Activated T-cell treated with anti-CD3 and anti-CD28 coated beads, Interleukin-2, amount 50 U/mL, for 72 hours (primary cell): ENCODE data around the gene CYP4F2. TPM values are rescaled to one million over a fixed set of nuclear protein-coding genes. Genes with fewer than 3 reads are reported as not detected.
"Not testable (repeated sequence)": the region's sequence is repeated elsewhere in the genome, so short reads cannot be mapped to it uniquely, and the experiment has no call there.

Experiments
- ATAC-seq, 2 donors: fragments of 150-1000 bp; cut with Tn5 transposase; replicated peaks in 1 of 2; 2 replicates each; pipeline ENCODE4 v1.10.0; 2021; ENCODE audit warnings: moderate library complexity in 2 of 2, mild to moderate bottlenecking in 1 of 2
- DNase-seq, 2 donors: peaks; one replicate each; pipeline ENCODE4 v3.0.0; 2021 to 2022; ENCODE audit warnings: mixed read lengths in 1 of 2
- H3K27ac Mint-ChIP-seq: one replicate; pipeline ENCODE4 v1.8.0; 2022; ENCODE audit warnings: mild to moderate bottlenecking, moderate library complexity, mixed read lengths
- H3K27me3 Mint-ChIP-seq: one replicate; pipeline ENCODE4 v1.8.0; 2022; ENCODE audit warnings: low read depth, mixed read lengths
- H3K36me3 Mint-ChIP-seq, 2 donors: one replicate each; pipeline ENCODE4 v1.8.0; 2022; ENCODE audit warnings: mixed read lengths in 2 of 2, mild to moderate bottlenecking in 1 of 2; ENCODE audit not compliant: insufficient read depth in 2 of 2
- H3K4me1 Mint-ChIP-seq: one replicate; pipeline ENCODE4 v1.8.0; 2022; ENCODE audit warnings: low read depth, mixed read lengths
- H3K4me3 Mint-ChIP-seq, 2 donors: one replicate each; pipeline ENCODE4 v1.8.0; 2022; ENCODE audit warnings: mild to moderate bottlenecking in 2 of 2, mixed read lengths in 2 of 2, moderate library complexity in 2 of 2
- H3K9me3 Mint-ChIP-seq, 2 donors: one replicate each; pipeline ENCODE4 v1.8.0; 2022; ENCODE audit warnings: mixed read lengths in 2 of 2
- total RNA-seq, 2 donors: library from RNA; stranded (reverse); gene quantifications; one replicate each; pipeline ENCODE4 v1.2.3, GENCODE V29; 2022

The CYP4F2 gene
- total RNA-seq, 2 donors from 2014 or later, result 0.19 TPM; not detected in 1

GRCh38 chr19:15837221-15837731, 60.6 kb downstream of the CYP4F2 start:
- H3K36me3 Mint-ChIP-seq, result peaks cover 1 to 3% of the 10 kb centered on the region in 2 donors
- H3K27ac Mint-ChIP-seq, result peak overlapping the region; percentile 96
- DNase-seq (no peak), ATAC-seq (peak in 1 of 2 donors; percentile 2)
- H3K27me3 Mint-ChIP-seq, result no peaks in the 10 kb centered on the region
- H3K4me1 Mint-ChIP-seq, result peaks cover 22% of the 10 kb centered on the region
- peak overlapping the region; percentile 90 to 93 for H3K4me3 Mint-ChIP-seq
- no peaks in the 10 kb centered on the region for H3K9me3 Mint-ChIP-seq

DNA sequence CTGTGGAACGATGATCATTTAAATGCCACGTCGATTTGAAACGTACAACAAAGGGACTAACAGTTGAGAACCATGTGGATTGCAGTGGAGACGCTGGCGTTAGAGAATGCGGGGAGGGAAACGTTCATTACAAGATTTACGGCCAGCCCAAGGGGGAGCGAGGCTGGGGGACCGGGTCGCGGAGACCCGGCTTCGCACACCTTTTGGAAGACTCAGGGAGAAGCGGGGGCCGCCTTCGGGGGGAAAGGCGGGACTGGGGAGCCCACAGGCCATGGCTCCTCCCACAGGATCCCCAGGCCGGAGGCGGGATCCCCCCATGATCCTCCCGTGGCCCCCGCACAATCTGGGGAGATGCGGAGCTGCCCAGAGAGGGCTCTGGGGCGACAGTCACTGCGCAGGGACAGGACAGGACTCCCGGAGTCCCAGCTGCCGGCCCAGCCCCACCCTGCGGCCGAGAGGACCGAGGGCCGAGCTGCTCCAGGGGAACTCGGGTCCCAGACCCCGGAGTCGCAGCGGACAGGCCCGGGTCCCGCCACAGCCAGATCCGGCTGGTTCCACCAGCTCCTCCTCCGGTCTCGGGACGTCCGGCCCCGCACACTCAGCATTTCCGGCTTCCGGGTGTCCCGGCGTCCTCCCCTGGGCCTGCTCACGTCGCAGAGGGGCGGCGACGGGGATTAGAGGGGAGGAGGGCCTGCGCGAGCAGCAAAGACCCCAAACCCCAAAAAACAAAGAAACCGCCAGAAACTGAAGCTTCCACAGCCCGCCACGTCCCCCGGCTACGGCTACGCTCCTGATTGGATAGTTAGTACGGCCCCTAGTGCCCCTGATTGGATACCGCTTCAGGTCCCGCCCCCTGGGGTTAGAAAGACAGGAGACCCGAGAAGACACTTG, 61.3 kb downstream of the CYP4F2 start:
- peak overlapping the region; percentile 96 for H3K27ac Mint-ChIP-seq
- ATAC-seq (peak; percentile 94 to 96), DNase-seq (peak; percentile 95 to 97)
- H3K27me3 Mint-ChIP-seq, result no peaks in the 10 kb centered on the region
- peak overlapping the region; percentile 90 to 93 for H3K4me3 Mint-ChIP-seq
- H3K4me1 Mint-ChIP-seq, result peaks cover 22% of the 10 kb centered on the region
- H3K9me3 Mint-ChIP-seq, result no peaks in the 10 kb centered on the region
- peaks cover 1 to 3% of the 10 kb centered on the region in 2 donors for H3K36me3 Mint-ChIP-seq

- H3K9me3 Mint-ChIP-seq, H3K36me3 Mint-ChIP-seq, H3K27me3 Mint-ChIP-seq: not testable (repeated sequence)
- peaks cover 22% of the 10 kb centered on the region for H3K4me1 Mint-ChIP-seq
- ATAC-seq (peak; percentile 22 to 36), DNase-seq (peak; percentile 36 to 44)
- peak overlapping the region; percentile 95 for H3K27ac Mint-ChIP-seq
- peak overlapping the region; percentile 90 to 93 for H3K4me3 Mint-ChIP-seq
Observed at GRCh38 chr19:15835565-15836329, 62.1 kb downstream of the CYP4F2 start.

DNA sequence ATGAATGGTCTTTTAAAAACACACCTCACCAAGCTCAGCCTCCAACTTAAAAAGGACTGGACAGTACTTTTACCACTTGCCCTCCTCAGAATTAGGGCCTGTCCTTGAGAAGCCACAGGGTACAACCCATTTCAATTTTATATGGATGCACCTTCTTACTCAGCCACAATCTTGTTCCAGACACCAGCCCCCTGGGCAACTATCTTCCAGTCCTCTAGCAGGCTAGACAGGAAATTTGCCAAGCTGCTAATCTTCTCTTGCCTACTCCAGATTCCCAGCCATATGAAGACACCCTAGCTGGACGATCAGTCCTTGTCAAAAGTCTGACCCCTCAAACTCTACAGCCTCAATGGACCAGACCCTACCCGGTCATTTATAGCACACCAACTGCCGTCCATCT, 63.6 kb downstream of the CYP4F2 start:
- peaks cover 16% of the 10 kb centered on the region for H3K4me1 Mint-ChIP-seq
- H3K27ac Mint-ChIP-seq, H3K4me3 Mint-ChIP-seq, H3K36me3 Mint-ChIP-seq, H3K9me3 Mint-ChIP-seq, ATAC-seq, DNase-seq, H3K27me3 Mint-ChIP-seq: not testable (repeated sequence)

DNA sequence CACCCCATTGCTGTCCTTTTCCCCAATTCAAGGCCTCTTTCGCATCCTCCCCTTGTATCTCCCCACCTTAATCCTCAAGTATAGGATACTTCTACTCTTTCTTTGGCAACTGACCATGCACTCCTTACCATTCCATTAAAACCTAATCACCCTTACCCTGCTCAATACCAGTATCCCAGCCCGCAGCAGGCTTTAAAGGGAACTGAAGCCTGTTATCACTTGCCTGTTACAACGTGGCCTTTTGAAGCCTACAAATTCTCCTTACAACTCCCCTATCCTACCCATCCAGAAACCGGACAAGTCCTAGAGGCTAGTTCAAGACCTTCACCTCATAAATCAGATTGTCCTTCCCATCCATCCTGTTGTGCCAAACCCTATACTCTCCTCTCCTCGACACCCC, 66.2 kb downstream of the CYP4F2 start:
- peaks cover 1 to 3% of the 10 kb centered on the region in 2 donors for H3K36me3 Mint-ChIP-seq
- no peaks in the 10 kb centered on the region for H3K27me3 Mint-ChIP-seq
- no peak for DNase-seq

GRCh38 chr19:15829786-15830185, 68.1 kb downstream of the CYP4F2 start:
- H3K36me3 Mint-ChIP-seq, result no peaks in the 10 kb centered on the region
- no peaks in the 10 kb centered on the region for H3K4me1 Mint-ChIP-seq

More for the DNA sequence above, 66.2 kb downstream of the CYP4F2 start:
- Mint-ChIP-seq H3K9me3 (no peaks in the 10 kb centered on the region), H3K27ac (no peak overlapping the region), H3K4me3 (no peak overlapping the region), H3K4me1 (peaks cover 9% of the 10 kb centered on the region)
- no peak for ATAC-seq

DNA sequence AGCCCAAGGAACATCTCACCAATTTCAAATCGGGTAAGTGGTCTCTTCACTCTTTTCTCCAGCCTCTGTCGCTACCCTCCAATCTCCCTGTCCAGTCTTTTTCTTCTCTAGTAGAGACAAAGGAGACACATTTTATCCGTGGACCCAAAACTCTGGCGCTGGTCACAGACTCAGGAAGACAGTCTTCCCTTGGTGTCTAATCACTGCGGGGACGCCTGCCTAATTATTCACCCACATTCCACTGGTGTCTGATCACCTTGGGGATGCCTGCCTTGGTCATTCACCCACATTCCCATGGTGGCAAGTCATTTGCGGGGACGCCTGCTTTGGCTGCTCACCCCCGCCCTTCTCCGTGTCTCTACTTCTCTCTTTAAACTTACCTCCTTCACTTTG, 68.6 kb downstream of the CYP4F2 start:
- Mint-ChIP-seq H3K4me3 (no peak overlapping the region), H3K27ac (no peak overlapping the region), H3K4me1 (no peaks in the 10 kb centered on the region), H3K36me3 (no peaks in the 10 kb centered on the region), H3K9me3 (no peaks in the 10 kb centered on the region), H3K27me3 (no peaks in the 10 kb centered on the region)
- ATAC-seq (no peak), DNase-seq (no peak)

More at GRCh38 chr19:15829786-15830185, 68.1 kb downstream of the CYP4F2 start:
- no peak for DNase-seq
- no peak for ATAC-seq
- no peak overlapping the region for H3K4me3 Mint-ChIP-seq
- H3K9me3 Mint-ChIP-seq, result no peaks in the 10 kb centered on the region
- no peaks in the 10 kb centered on the region for H3K27me3 Mint-ChIP-seq
- no peak overlapping the region for H3K27ac Mint-ChIP-seq

DNA sequence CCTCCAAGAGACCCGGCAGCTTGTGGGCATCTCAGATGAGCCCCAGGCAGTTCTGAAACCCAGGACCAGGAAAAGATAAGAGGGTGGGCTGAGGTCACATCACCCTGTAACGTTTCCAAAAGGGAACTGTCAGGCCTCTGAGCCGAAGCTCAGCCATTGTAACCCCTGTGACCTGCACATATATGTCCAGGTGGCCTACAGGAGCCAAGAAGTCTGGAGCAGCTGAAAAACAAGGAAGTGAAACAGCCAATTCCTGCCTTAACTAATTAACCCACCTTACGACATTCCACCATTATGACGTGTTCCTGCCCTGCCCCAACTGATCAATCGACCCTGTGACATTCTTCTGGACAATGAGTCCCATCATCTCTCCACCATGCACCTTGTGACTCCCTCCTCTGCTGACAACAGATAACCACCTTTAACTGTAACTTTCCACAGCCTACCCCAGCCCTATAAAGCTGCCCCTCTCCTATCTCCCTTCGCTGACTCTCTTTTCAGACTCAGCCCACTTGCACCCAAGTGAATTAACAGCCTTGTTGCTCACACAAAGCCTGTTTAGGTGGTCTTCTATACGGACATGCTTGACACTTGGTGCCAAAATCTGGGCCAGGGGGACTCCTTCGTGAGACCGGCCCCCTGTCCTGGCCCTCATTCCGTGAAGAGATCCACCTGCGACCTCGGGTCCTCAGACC, 69.1 kb downstream of the CYP4F2 start:
- H3K4me3 Mint-ChIP-seq, H3K36me3 Mint-ChIP-seq, ATAC-seq, DNase-seq, H3K4me1 Mint-ChIP-seq, H3K27me3 Mint-ChIP-seq, H3K27ac Mint-ChIP-seq, H3K9me3 Mint-ChIP-seq: not testable (repeated sequence)

DNA sequence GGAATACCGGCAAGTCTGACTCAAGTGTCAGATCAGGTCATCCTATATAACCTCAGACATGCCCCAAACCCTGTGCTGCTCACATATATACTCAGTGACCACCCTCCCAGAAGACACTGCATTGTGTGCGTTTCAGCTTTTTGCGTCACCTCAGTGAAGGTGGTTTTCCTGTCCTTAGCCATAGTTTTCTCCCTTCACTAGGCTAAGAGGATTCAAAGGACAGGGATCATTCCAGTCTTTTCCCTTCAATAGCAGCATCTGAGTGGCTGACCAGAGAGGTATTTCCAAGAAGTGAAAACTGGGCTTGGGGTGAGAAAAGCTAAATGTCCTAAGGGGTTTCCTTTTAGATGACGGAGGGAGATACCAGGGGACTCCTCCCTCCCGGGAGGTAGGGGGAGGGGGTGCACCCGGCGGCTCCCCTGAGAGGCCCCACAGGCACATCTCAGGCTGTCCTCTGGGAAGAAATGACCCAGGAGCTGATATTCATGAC, 69.7 kb downstream of the CYP4F2 start:
- Mint-ChIP-seq H3K27me3 (no peaks in the 10 kb centered on the region), H3K9me3 (no peaks in the 10 kb centered on the region), H3K4me1 (peaks cover 6% of the 10 kb centered on the region), H3K27ac (no peak overlapping the region), H3K4me3 (no peak overlapping the region), H3K36me3 (no peaks in the 10 kb centered on the region)
- no peak for ATAC-seq
- no peak for DNase-seq

Other genes starting within 250 kb of the CYP4F2 start
- under 1 TPM in 1 of 2 donors, not detected in 1; 0.16 TPM for gene CYP4F12, start 225.0 kb downstream of the CYP4F2 start, total RNA-seq
- gene OR10H2, start 170.1 kb downstream of the CYP4F2 start, total RNA-seq, result not detected
- gene OR10H3, start 160.1 kb downstream of the CYP4F2 start, total RNA-seq, result not detected
- gene OR10H5, start 110.4 kb downstream of the CYP4F2 start, total RNA-seq, result not detected
- gene OR10H1, start 82.4 kb downstream of the CYP4F2 start, total RNA-seq, result under 1 TPM in 1 of 2 donors, not detected in 1; 0.07 TPM
- not detected for gene CYP4F11, start 36.5 kb upstream of the CYP4F2 start, total RNA-seq
- gene OR10H4, start 50.9 kb upstream of the CYP4F2 start, total RNA-seq, result not detected
- gene TPM4, start 178.4 kb upstream of the CYP4F2 start, total RNA-seq, result 100 to 1,000 TPM; 427 to 456 TPM
- 10 to 100 TPM; 95.9 to 99.2 TPM for gene RAB8A, start 213.8 kb upstream of the CYP4F2 start, total RNA-seq
- gene HSH2D, start 245.6 kb upstream of the CYP4F2 start, total RNA-seq, result 10 to 100 TPM; 29.9 to 37.2 TPM